BLaER1 treated with 17β-estradiol and CSF1 and Interleukin-3, amounts not matched to agents 10 nM and 100 nM (cell line): ENCODE results near the gene NPDC1.
"Not testable (repeated sequence)": the region's sequence is repeated elsewhere in the genome, so short reads cannot be mapped to it uniquely, and the experiment has no call there.

ENCODE experiments used
- H3K27ac ChIP-seq, 11 experiments: shearing (Covaris generic); formaldehyde crosslinking; 2 replicates each; pipeline ENCODE4 v1.8.1; 2022
- H3K27me3 ChIP-seq, 11 experiments: shearing (Covaris generic); formaldehyde crosslinking; 2 replicates each; pipeline ENCODE4 v1.8.1; 2022
- H3K36me3 ChIP-seq, 11 experiments: shearing (Covaris generic); formaldehyde crosslinking; 2 replicates each; pipeline ENCODE4 v1.8.1; 2022
- H3K4me1 ChIP-seq, 10 experiments: shearing (Covaris generic); formaldehyde crosslinking; 2 replicates each; pipeline ENCODE4 v1.8.1; 2022
- H3K4me2 ChIP-seq, 11 experiments: shearing (Covaris generic); formaldehyde crosslinking; 2 replicates each; pipeline ENCODE4 v1.8.1; 2022
- H3K4me3 ChIP-seq, 10 experiments: shearing (Covaris generic); formaldehyde crosslinking; 2 replicates each; pipeline ENCODE4 v1.8.1; 2022
- H3K9ac ChIP-seq, 11 experiments: shearing (Covaris generic); formaldehyde crosslinking; 2 replicates each; pipeline ENCODE4 v1.8.1; 2022
- H3K9me3 ChIP-seq, 11 experiments: shearing (Covaris generic); formaldehyde crosslinking; replicated peaks in 1 of 11; 2 replicates each; pipeline ENCODE4 v1.8.1; 2022
- H4K20me1 ChIP-seq, 11 experiments: shearing (Covaris generic); formaldehyde crosslinking; 2 replicates each; pipeline ENCODE4 v1.8.1; 2022
- Cebpa-rat ChIP-seq, 11 experiments: shearing (Covaris generic); IDR thresholded peaks; 2 replicates each; pipeline ENCODE4 v1.8.1; 2022

The NPDC1 gene

GRCh38 chr9:137065336-137065967 lies 19.5 kb upstream of the NPDC1 start:
- Histone ChIP-seq H4K20me1 (peaks cover 0 to 72% (median 66%) of the 10 kb centered on the region in 11 experiments; a peak in 18 of 22 replicates), H3K27me3 (no peaks in the 10 kb centered on the region), H3K36me3 (peaks cover 0 to 44% (median 36%) of the 10 kb centered on the region in 11 experiments; a peak in 17 of 22 replicates)

DNA sequence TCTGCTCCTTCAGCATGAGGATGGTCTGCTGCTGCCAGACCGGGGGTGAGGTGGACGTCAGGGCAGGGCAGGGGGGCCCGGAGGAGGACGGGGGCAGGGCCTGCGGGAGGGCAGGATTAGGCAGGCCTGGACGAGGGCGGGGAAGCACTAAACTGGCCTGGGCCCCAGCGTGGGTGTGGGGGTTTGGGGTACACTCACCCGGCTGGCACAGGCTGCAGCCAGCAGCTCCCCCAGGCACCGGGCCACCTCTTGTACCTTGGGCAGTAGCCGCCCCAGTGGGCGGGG lies 18.8 kb upstream of the NPDC1 start:
- Histone ChIP-seq H3K4me3 (no peak overlapping the region), H4K20me1 (peaks cover 0 to 69% (median 63%) of the 10 kb centered on the region in 11 experiments; a peak in 18 of 22 replicates), H3K4me1 (peaks cover 18 to 44% (median 29%) of the 10 kb centered on the region in 10 experiments), H3K36me3 (peaks cover 0 to 44% (median 36%) of the 10 kb centered on the region in 11 experiments; a peak in 17 of 22 replicates), H3K9ac (no peak overlapping the region), H3K27me3 (no peaks in the 10 kb centered on the region), H3K27ac (no peak overlapping the region), H3K4me2 (no peak overlapping the region), H3K9me3 (no peaks in the 10 kb centered on the region)
- TF ChIP-seq Cebpa-rat (IDR thresholded peaks at IDR 0.05) = no peak

More at GRCh38 chr9:137065336-137065967, 19.5 kb upstream of the NPDC1 start:
- Histone ChIP-seq H3K9me3 (no peaks in the 10 kb centered on the region), H3K4me2 (no peak overlapping the region), H3K4me3 (no peak overlapping the region), H3K27ac (no peak overlapping the region), H3K4me1 (peaks cover 21 to 48% (median 32%) of the 10 kb centered on the region in 10 experiments), H3K9ac (peak overlapping the region in 1 of 11 experiments; percentile 5; a peak in 1 of 22 replicates)
- TF ChIP-seq Cebpa-rat (IDR thresholded peaks at IDR 0.05) = no peak

GRCh38 chr9:137064027-137064879 lies 18.3 kb upstream of the NPDC1 start:
- peaks cover 0 to 64% (median 57%) of the 10 kb centered on the region in 11 experiments; a peak in 18 of 22 replicates for H4K20me1 ChIP-seq
- peak overlapping the region in 4 of 11 experiments; percentile 10 to 29 (median 20); a peak in 3 of 22 replicates for H3K4me2 ChIP-seq
- TF ChIP-seq Cebpa-rat (IDR thresholded peaks at IDR 0.05) = no peak
- no peak overlapping the region for H3K4me3 ChIP-seq
- H3K27me3 ChIP-seq = no peaks in the 10 kb centered on the region
- peaks cover 0 to 44% (median 36%) of the 10 kb centered on the region in 11 experiments; a peak in 17 of 22 replicates for H3K36me3 ChIP-seq
- H3K9ac ChIP-seq = no peak overlapping the region
- no peaks in the 10 kb centered on the region for H3K9me3 ChIP-seq
- H3K4me1 ChIP-seq = peaks cover 13 to 39% (median 24%) of the 10 kb centered on the region in 10 experiments
- H3K27ac ChIP-seq = no peak overlapping the region

DNA sequence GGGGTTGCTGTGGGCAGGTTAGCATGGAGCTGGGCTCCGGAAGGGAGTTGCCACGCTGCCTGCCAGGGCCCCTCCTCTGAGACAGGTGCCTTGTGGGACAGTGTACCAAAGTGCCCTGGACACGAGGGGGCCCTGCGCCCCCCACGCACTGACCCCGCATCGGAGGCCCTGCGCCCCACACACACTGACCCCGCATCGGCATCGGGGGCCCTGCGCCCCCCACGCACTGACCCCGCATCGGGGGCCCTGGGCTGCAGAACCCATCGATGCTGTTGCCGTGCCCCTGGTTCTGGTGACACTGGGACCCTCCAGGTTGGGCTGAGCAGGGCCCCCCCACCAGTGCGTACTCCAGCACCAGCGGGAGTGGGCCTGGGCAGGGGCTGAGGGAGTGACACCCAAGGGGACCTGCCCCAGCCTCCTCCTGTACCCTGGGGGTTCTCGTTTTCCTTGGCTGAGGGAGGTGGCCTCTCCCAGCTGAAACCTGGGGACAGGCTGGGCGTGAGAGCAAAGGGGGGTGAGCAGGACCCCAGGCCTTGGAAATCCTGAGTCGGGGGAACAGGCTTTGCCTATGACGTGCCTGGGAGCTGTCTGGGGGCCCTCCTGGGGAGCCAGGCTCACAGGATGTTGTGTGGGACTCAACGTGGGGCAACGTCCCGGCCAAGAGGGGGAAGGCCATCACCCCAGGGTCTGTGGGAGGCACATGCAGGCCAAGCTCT lies 17.5 kb upstream of the NPDC1 start:
- Histone ChIP-seq H3K27me3 (no peaks in the 10 kb centered on the region), H3K4me1 (peaks cover 9 to 35% (median 20%) of the 10 kb centered on the region in 10 experiments), H3K36me3 (peaks cover 0 to 44% (median 36%) of the 10 kb centered on the region in 11 experiments; a peak in 17 of 22 replicates), H3K9me3 (no peaks in the 10 kb centered on the region), H4K20me1 (peaks cover 0 to 56% (median 50%) of the 10 kb centered on the region in 11 experiments; a peak in 18 of 22 replicates), H3K27ac (no peak overlapping the region), H3K4me3 (no peak overlapping the region), H3K4me2 (peak overlapping the region in 4 of 11 experiments; percentile 10 to 29 (median 20); a peak in 3 of 22 replicates), H3K9ac (no peak overlapping the region)
- no peak for TF ChIP-seq Cebpa-rat (IDR thresholded peaks at IDR 0.05)

GRCh38 chr9:137062798-137063197 lies 16.8 kb upstream of the NPDC1 start:
- H3K27ac ChIP-seq, H3K9ac ChIP-seq, H3K27me3 ChIP-seq, H3K9me3 ChIP-seq, H3K4me3 ChIP-seq, H3K4me2 ChIP-seq: not testable (repeated sequence)
- H3K36me3 ChIP-seq = peaks cover 0 to 44% (median 36%) of the 10 kb centered on the region in 11 experiments; a peak in 17 of 22 replicates
- peaks cover 4 to 35% (median 18%) of the 10 kb centered on the region in 10 experiments for H3K4me1 ChIP-seq
- H4K20me1 ChIP-seq = peaks cover 0 to 49% (median 43%) of the 10 kb centered on the region in 11 experiments; a peak in 18 of 22 replicates

- no peak overlapping the region for H3K4me3 ChIP-seq
- H3K36me3 ChIP-seq = peaks cover 0 to 44% (median 36%) of the 10 kb centered on the region in 11 experiments; a peak in 17 of 22 replicates
- H3K27ac ChIP-seq = no peak overlapping the region
- no peak for TF ChIP-seq Cebpa-rat (IDR thresholded peaks at IDR 0.05)
- H3K9ac ChIP-seq = no peak overlapping the region
- peaks cover 4 to 31% (median 14%) of the 10 kb centered on the region in 10 experiments; a peak in 18 of 20 replicates for H3K4me1 ChIP-seq
- peaks cover 0 to 47% (median 40%) of the 10 kb centered on the region in 11 experiments; a peak in 17 of 22 replicates for H4K20me1 ChIP-seq
- H3K9me3 ChIP-seq = no peaks in the 10 kb centered on the region
- peak overlapping the region in 1 of 11 experiments; percentile 18; a peak in 3 of 22 replicates for H3K4me2 ChIP-seq
- peaks cover 0 to under 1% (median 0%) of the 10 kb centered on the region in 11 experiments; a peak in 1 of 22 replicates for H3K27me3 ChIP-seq
These were observed 16.4 kb upstream of the NPDC1 start for GRCh38 chr9:137062384-137062783.

GRCh38 chr9:137058521-137059234 lies 12.7 kb upstream of the NPDC1 start:
- H3K27me3 ChIP-seq = peaks cover 22 to 36% (median 26%) of the 10 kb centered on the region in 11 experiments
- H3K36me3 ChIP-seq = peaks cover 0 to 14% (median 8%) of the 10 kb centered on the region in 11 experiments; a peak in 10 of 22 replicates
- H3K9me3 ChIP-seq = no peaks in the 10 kb centered on the region
- peaks cover 0 to 21% (median 10%) of the 10 kb centered on the region in 10 experiments; a peak in 17 of 20 replicates for H3K4me1 ChIP-seq
- peak overlapping the region in 8 of 11 experiments; percentile 10 to 64 (median 36); a peak in 10 of 22 replicates for H3K4me2 ChIP-seq
- H4K20me1 ChIP-seq = peaks cover 0 to 31% (median 8%) of the 10 kb centered on the region in 11 experiments; a peak in 13 of 22 replicates
- H3K9ac ChIP-seq = no peak overlapping the region
- no peak for TF ChIP-seq Cebpa-rat (IDR thresholded peaks at IDR 0.05)
- H3K4me3 ChIP-seq = no peak overlapping the region
- no peak overlapping the region for H3K27ac ChIP-seq

DNA sequence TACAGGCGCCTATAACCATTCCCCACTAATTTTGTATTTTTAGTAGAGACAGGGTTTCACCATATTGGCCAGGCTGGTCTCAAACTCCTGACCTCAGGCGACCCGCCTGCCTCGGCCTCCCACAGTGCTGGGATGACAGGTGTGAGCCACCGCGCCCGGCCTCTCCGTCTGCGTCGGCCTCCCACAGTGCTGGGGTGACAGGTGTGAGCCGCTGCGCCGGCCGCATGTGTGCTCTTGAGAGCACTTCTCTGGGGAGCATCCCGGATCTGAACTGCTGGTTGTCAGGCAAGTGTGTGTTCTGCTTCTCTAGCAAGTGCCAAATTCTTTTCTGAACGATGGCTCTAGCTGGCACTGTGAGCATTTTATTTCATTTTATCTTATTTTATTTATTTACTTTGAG lies 11.6 kb upstream of the NPDC1 start:
- Histone ChIP-seq H3K4me1 (peaks cover 0 to 29% (median 21%) of the 10 kb centered on the region in 10 experiments; a peak in 18 of 20 replicates), H3K27me3 (peaks cover 33 to 47% (median 38%) of the 10 kb centered on the region in 11 experiments)

More for the DNA sequence above, 11.6 kb upstream of the NPDC1 start:
- H3K4me3 ChIP-seq = no peak overlapping the region
- no peaks in the 10 kb centered on the region for H3K9me3 ChIP-seq
- H3K27ac ChIP-seq = no peak overlapping the region
- no peak overlapping the region; a peak in 2 of 22 replicates for H3K4me2 ChIP-seq
- 0 out of 22 replicates have a peak, but pooled peaks cover 0 to 3% (median 0%) of the 10 kb centered on the region in 11 experiments for H3K36me3 ChIP-seq
- no peak for TF ChIP-seq Cebpa-rat (IDR thresholded peaks at IDR 0.05)
- H4K20me1 ChIP-seq = peaks cover 0 to 34% (median 11%) of the 10 kb centered on the region in 11 experiments; a peak in 8 of 22 replicates
- no peak overlapping the region for H3K9ac ChIP-seq
